ENCODE measurements around the gene TMEM132D. TPM values are rescaled to one million over a fixed set of nuclear protein-coding genes. Genes with fewer than 3 reads are reported as not detected.

The TMEM132D gene
- total RNA-seq, 1 experiment from 2014 or later = not detected

DNA sequence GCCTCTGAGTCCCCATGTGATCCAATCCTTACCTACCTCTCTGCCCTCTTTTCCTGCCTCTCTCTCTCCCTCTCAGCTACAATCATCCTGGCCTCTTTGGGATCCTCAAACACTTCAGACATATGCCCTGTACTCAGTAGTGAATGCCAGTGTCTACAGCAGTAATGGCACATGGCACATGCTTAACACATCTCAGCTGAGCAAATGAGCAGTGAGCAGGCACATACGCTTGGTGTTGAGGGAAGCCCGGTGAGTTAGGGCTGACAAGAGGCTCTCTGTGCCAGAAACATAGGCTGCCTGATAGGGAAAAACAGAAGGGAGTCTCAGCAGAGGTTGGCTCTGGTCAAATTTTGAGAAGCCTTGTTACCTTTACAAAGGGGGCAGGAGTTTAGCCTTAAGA lies 409.1 kb downstream of the TMEM132D start:
- ChIA-PET POLR2A (ENCODE audit: low non-redundant PET) (no interaction called here), CTCF (no interaction called here)
- no TSS peak for BruUV-seq (replicated peaks)
- intact Hi-C loops (cut with micrococcal nuclease; ENCODE audit: unreplicated experiment) = no loop called here
- H3K36me3 ChIP-seq (ENCODE audit: insufficient read depth, low read length, poor library complexity, severe bottlenecking) = no peaks in the 10 kb centered on the region
- peaks cover 6% of the 10 kb centered on the region for H3K9me3 ChIP-seq (ENCODE audit: low read depth, low read length, poor library complexity, severe bottlenecking)
- H3K4me1 ChIP-seq (ENCODE audit: insufficient read depth, low read length, poor library complexity, severe bottlenecking) = no peaks in the 10 kb centered on the region
- no peak for DNase-seq (ENCODE audit: low spot score)
- H3K27ac ChIP-seq (ENCODE audit: low read depth, low read length, poor library complexity, severe bottlenecking) = no peak overlapping the region
- H3K27me3 ChIP-seq (replicated peaks; ENCODE audit: insufficient read depth, low read depth, low read length, poor library complexity) = no peaks in the 10 kb centered on the region
- TF ChIP-seq, protein P1, sequence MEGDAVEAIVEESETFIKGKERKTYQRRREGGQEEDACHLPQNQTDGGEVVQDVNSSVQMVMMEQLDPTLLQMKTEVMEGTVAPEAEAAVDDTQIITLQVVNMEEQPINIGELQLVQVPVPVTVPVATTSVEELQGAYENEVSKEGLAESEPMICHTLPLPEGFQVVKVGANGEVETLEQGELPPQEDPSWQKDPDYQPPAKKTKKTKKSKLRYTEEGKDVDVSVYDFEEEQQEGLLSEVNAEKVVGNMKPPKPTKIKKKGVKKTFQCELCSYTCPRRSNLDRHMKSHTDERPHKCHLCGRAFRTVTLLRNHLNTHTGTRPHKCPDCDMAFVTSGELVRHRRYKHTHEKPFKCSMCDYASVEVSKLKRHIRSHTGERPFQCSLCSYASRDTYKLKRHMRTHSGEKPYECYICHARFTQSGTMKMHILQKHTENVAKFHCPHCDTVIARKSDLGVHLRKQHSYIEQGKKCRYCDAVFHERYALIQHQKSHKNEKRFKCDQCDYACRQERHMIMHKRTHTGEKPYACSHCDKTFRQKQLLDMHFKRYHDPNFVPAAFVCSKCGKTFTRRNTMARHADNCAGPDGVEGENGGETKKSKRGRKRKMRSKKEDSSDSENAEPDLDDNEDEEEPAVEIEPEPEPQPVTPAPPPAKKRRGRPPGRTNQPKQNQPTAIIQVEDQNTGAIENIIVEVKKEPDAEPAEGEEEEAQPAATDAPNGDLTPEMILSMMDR (conservative IDR thresholded peaks at IDR 0.05; ENCODE audit: low read depth, low read length) = no peak
- no peak for TF ChIP-seq EZH2 (IDR thresholded peaks at IDR 0.05; ENCODE audit: borderline replicate concordance, low read depth, low read length, poor library complexity, severe bottlenecking)
- H3K4me3 ChIP-seq (ENCODE audit: low read depth, low read length, poor library complexity, severe bottlenecking) = no peak overlapping the region

DNA sequence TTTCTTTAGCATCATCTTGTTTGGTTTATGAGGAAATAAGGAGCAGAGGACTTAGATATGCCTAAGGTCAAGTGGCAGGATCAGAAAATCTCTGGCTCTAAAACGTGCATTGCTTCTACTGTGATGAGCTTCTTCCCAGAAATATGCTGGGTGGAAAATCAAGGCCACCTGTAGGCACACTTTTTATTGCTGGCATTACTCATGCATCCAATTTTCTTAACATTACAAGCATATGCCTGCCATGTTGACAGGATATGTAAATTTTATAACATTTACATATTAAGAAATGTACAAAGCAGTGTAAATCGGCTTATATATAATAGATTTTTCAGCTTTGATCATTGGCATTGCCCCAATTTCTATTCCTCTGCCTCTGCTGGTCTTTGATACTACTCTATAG lies 409.6 kb downstream of the TMEM132D start:
- H3K4me1 ChIP-seq (ENCODE audit: insufficient read depth, low read length, poor library complexity, severe bottlenecking) = no peaks in the 10 kb centered on the region
- H3K4me3 ChIP-seq (ENCODE audit: low read depth, low read length, poor library complexity, severe bottlenecking) = no peak overlapping the region
- intact Hi-C loops (cut with micrococcal nuclease; ENCODE audit: unreplicated experiment) = no loop called here
- H3K36me3 ChIP-seq (ENCODE audit: insufficient read depth, low read length, poor library complexity, severe bottlenecking) = no peaks in the 10 kb centered on the region
- BruUV-seq (replicated peaks) = no TSS peak
- H3K27me3 ChIP-seq (replicated peaks; ENCODE audit: insufficient read depth, low read depth, low read length, poor library complexity) = no peaks in the 10 kb centered on the region
- POLR2A ChIA-PET (ENCODE audit: low non-redundant PET) = no interaction called here
- no peak overlapping the region for H3K27ac ChIP-seq (ENCODE audit: low read depth, low read length, poor library complexity, severe bottlenecking)
- DNase-seq (ENCODE audit: low spot score) = no peak
- TF ChIP-seq, protein P1 (conservative IDR thresholded peaks at IDR 0.05; ENCODE audit: low read depth, low read length) = no peak
- TF ChIP-seq EZH2 (IDR thresholded peaks at IDR 0.05; ENCODE audit: borderline replicate concordance, low read depth, low read length, poor library complexity, severe bottlenecking) = no peak
- H3K9me3 ChIP-seq (ENCODE audit: low read depth, low read length, poor library complexity, severe bottlenecking) = peaks cover 6% of the 10 kb centered on the region
- CTCF ChIA-PET = no interaction called here

DNA sequence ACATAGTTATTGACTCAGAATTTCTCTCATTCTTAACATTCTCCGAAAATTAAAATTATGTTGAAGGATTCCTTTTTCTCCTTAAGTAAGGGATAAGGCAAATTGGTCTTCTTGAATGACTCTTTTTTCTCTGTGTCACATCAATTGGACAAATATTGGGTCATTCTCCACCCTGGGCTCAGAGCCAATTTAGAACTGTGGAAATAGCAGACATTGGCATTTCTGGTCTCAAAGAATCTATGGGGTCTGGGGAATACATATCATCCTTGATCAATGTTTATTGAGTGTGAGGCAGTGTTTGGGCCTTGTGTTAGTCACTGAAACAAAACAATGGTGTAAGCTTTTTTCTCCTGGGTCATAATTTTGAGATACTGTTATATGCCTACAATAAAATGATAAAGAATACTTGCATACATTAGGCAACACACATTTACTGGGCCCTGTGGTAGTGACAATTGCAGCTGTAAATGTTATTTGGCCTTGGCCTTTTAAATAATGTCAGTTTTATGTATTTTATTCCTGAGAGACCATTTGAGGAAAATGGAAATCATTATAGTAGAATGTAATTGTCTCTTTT lies 414.6 kb downstream of the TMEM132D start:
- Histone ChIP-seq H3K4me3 (ENCODE audit: low read depth, low read length, poor library complexity, severe bottlenecking) (no peak overlapping the region), H3K36me3 (ENCODE audit: insufficient read depth, low read length, poor library complexity, severe bottlenecking) (no peaks in the 10 kb centered on the region), H3K9me3 (ENCODE audit: low read depth, low read length, poor library complexity, severe bottlenecking) (peaks cover 12% of the 10 kb centered on the region), H3K27ac (ENCODE audit: low read depth, low read length, poor library complexity, severe bottlenecking) (no peak overlapping the region), H3K4me1 (ENCODE audit: insufficient read depth, low read length, poor library complexity, severe bottlenecking) (no peaks in the 10 kb centered on the region), H3K27me3 (replicated peaks; ENCODE audit: insufficient read depth, low read depth, low read length, poor library complexity) (no peaks in the 10 kb centered on the region)
- intact Hi-C loops (cut with micrococcal nuclease; ENCODE audit: unreplicated experiment) = no loop called here
- TF ChIP-seq, protein P1 (conservative IDR thresholded peaks at IDR 0.05; ENCODE audit: low read depth, low read length) = no peak
- no peak for TF ChIP-seq EZH2 (IDR thresholded peaks at IDR 0.05; ENCODE audit: borderline replicate concordance, low read depth, low read length, poor library complexity, severe bottlenecking)
- no peak for DNase-seq (ENCODE audit: low spot score)
- POLR2A ChIA-PET (ENCODE audit: low non-redundant PET) = no interaction called here
- no TSS peak for BruUV-seq (replicated peaks)
- CTCF ChIA-PET = no interaction called here
